Measurements from ENCODE around the gene HEATR5B.
"Not testable (repeated sequence)": the region's sequence is repeated elsewhere in the genome, so short reads cannot be mapped to it uniquely, and the experiment has no call there.

The HEATR5B gene

DNA sequence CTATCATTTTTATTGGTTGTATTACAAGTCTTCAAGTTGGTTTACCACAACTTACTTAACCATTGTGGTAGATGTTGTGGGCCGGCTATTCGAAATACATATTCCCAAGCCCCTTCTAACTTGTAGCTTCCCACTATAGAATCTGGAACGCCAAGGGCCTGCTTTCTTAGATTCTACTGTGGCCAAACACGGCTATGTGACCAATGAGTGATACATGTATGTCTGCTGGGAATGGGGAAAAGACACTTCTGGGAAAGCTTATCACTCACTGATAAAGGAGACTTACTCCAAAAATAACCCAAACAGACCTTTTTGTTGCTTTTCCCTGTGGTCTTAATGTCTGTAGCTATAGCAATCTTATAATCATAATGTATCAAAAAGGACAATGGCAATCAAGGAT, 142.3 kb downstream of the HEATR5B start:
- no peak for DNase-seq (ENCODE audit: low spot score)

DNA sequence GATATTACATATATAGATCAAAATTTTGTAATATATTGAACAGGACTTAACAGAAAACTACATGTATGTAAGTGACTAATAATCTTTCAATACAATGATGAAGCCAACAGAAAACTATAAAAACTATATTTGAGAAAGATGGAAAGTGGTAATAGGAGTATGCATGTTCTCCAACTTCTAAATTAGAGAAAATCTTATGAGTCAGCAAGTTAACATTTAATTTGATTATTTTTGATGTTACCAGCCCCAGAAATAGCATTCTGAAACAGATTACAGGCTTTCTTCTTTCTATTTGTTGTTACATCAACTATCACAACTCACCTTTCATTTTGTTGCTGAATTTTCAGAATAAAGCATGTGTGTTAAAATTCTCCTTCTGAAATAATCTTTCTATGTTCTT, 147.6 kb downstream of the HEATR5B start:
- DNase-seq (ENCODE audit: low spot score) = not testable (repeated sequence)

DNA sequence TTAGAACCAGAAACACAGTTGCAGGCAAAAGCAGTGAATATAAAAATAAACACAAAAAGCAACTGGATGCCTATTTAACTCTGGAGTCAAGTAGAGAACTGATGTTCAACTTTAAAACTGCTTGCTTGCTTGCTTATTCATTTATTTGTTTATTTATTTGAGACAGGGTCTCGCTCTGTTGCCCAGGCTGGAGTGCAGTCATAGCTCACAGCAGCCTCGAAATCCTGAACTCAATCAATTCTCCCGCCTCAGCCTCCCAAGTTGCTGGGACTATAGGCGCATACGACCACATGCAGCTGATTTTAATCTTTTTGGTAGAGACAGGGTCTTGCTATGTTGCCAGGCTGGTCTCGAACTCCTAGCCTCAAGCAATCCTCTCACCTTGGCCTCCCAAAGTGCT, 152.5 kb downstream of the HEATR5B start:
- DNase-seq (ENCODE audit: low spot score) = not testable (repeated sequence)

All from CD4-positive, alpha-beta T cell treated with Interleukin-2 at 100 ng/mL for 4 hours (primary cell).